Hematopoietic multipotent progenitor cell treated with erythropoietin and hydrocortisone succinate and interleukin-3 and kit ligand, for 4 days (in vitro differentiated cells): Measurements from ENCODE around the gene NLN.

Experiments
- DNase-seq: peaks from one replicate; pipeline ENCODE4 v3.0.0-alpha.2; 2015

NLN gene

GRCh38 chr5:65811885-65812284 lies 89.9 kb downstream of the NLN start:
- no peak for DNase-seq

- no peak for DNase-seq
Observed at GRCh38 chr5:65812648-65813047, 90.6 kb downstream of the NLN start.

- no peak for DNase-seq
Observed at GRCh38 chr5:65813174-65813573, 91.2 kb downstream of the NLN start.

GRCh38 chr5:65815161-65815560 lies 93.2 kb downstream of the NLN start:
- peak; percentile 62 for DNase-seq

GRCh38 chr5:65816729-65817128 lies 94.7 kb downstream of the NLN start:
- no peak for DNase-seq

- DNase-seq, result no peak
Observed at GRCh38 chr5:65817931-65818330, 95.9 kb downstream of the NLN start.

GRCh38 chr5:65818592-65818991 lies 96.6 kb downstream of the NLN start:
- no peak for DNase-seq

GRCh38 chr5:65819215-65819904 lies 97.4 kb downstream of the NLN start:
- no peak for DNase-seq

- no peak for DNase-seq
Observed at GRCh38 chr5:65819905-65820240, 97.9 kb downstream of the NLN start.

GRCh38 chr5:65820373-65820772 lies 98.4 kb downstream of the NLN start:
- no peak for DNase-seq

GRCh38 chr5:65821966-65822365 lies 100.0 kb downstream of the NLN start:
- no peak for DNase-seq

GRCh38 chr5:65822710-65823109 lies 100.7 kb downstream of the NLN start:
- DNase-seq, result no peak

GRCh38 chr5:65823204-65823603 lies 101.2 kb downstream of the NLN start:
- DNase-seq, result no peak

GRCh38 chr5:65823845-65824445 lies 101.9 kb downstream of the NLN start:
- no peak for DNase-seq

- DNase-seq, result peak; percentile 86
Observed at GRCh38 chr5:65825408-65826328, 103.7 kb downstream of the NLN start.

- DNase-seq, result no peak
Observed at GRCh38 chr5:65828022-65828896, 106.3 kb downstream of the NLN start.

- DNase-seq, result no peak
Observed at GRCh38 chr5:65830856-65831255, 108.9 kb downstream of the NLN start.

- no peak for DNase-seq
Observed at GRCh38 chr5:65831276-65831675, 109.3 kb downstream of the NLN start.

- DNase-seq, result no peak
Observed at GRCh38 chr5:65832152-65832551, 110.1 kb downstream of the NLN start.

- no peak for DNase-seq
Observed at GRCh38 chr5:65832603-65833228, 110.7 kb downstream of the NLN start.

GRCh38 chr5:65833780-65834179 lies 111.8 kb downstream of the NLN start:
- DNase-seq, result no peak

- DNase-seq, result no peak
Observed at GRCh38 chr5:65834306-65834705, 112.3 kb downstream of the NLN start.
